HG03378 (cell line): ENCODE data around the gene TRERF1.

Experiments
- ATAC-seq: cut with Tn5 transposase; IDR thresholded peaks from one replicate; pipeline ENCODE4 v1.9.1; 2021; ENCODE audit warnings: mild to moderate bottlenecking, moderate library complexity; ENCODE audit not compliant: unreplicated experiment

The TRERF1 gene

DNA sequence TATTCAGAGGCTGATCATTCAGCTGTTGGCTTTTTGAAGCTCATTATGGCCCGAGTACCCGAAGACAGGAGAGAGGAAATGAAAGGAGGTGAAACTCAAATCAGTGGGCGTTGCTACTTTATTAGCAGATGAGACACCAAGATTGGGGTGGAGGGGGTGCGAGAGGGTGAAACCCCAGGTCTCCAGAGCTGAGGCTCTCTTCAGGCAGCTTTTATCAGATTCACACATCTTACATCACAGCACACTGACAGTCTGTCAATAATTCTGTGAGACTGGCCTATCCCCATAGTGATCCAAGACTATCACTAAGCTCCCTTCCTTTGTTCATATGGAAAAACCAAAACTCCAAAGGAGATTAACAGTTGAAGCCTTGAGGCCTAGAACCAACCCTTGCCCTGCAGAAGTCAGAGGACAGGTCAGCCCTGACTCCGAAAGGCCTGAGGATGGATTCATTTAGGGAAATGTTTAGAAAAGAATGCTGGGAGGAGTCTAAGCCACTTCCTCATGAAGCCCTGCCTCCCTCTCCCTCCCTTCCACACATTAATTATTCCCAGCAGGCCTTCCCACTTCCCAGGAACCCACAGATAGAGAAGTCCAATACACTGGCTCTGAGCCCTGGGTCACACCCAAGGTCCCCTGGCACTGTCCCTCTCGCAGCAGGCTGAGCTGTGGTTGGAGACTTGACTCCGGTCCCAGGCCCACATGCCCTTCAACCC is 23.2 kb downstream of the TRERF1 start:
- peak; percentile 50 for ATAC-seq

DNA sequence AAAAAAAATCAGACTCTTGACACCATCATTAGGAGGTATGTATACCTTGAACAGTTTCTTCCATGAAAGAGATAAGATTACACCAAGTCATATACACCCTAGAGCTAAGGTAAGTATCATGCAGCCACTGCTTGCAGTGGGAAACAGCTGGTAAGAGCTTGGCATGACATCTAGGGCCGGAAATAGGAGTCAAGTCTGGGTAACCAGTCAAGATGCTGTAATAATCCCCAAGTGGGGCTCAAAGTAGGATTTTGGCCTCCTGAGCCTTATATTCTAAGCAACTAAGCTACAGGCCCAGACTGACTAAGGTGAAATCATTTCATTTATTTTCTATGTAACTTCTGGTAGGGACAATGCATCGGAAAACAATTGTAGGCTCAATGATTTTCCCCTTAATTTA is 23.9 kb downstream of the TRERF1 start:
- no peak for ATAC-seq

DNA sequence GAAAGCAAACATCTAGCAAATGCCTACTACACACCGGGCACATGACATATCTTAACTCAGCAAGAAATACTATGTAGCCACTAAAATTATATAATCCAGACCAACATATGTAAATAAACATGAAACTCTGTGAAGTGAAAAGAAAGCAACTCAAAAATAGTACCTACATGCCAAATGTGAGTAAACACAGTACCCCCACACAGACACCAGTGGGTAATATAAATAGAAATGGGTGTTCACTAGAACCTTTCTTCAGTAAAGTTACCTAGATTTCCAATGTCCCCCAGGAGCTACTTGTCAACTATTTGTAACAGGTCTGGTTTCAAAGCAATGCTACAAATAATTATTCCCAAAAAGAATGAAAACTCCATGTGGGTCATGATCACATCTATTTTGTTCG is 25.5 kb downstream of the TRERF1 start:
- ATAC-seq: no peak

DNA sequence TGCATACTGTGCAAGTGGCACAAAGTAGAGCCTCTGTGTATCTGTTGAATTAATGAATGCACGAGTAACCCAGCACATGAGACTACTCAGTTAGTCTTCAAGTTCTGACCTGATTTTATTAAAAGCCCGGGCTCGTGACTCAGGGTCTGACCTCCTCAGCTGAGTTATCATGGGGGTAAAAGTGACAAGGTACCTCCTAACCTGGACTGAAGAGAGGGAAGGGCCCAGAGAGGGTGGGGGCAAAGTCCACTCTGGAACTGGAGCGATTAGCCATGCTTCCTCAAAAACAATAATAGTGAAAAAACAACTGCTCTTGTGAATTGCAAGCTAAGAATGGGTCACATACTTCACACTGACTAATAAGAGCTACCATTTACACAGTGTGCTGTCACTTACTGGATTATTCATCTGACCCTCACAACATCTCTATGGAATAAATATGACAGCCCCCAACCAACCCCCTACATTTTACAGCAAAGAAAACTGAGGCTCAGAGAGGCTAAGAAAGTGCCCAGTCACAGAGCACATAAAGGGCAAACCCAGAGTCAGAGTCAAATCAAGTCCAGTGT is 26.7 kb downstream of the TRERF1 start:
- ATAC-seq: no peak

DNA sequence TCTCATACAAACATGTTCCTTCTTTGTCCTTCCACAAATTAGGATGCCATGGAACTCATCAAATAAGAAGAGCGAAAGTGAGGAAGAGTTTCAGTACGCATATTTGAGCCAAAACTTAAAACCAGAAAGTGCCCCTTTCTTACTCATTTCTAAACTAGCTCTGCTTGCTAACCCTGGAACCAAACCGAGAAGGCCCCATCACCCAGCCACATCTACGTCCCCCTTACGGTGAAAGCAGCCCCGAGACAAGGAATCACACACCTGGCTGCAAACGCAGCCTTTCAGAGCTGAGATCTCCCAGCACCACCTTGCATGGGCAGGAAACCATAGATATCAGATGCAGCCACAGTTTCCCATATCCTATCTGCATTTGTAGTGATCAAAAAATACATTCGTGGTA is 28.5 kb downstream of the TRERF1 start:
- no peak for ATAC-seq

DNA sequence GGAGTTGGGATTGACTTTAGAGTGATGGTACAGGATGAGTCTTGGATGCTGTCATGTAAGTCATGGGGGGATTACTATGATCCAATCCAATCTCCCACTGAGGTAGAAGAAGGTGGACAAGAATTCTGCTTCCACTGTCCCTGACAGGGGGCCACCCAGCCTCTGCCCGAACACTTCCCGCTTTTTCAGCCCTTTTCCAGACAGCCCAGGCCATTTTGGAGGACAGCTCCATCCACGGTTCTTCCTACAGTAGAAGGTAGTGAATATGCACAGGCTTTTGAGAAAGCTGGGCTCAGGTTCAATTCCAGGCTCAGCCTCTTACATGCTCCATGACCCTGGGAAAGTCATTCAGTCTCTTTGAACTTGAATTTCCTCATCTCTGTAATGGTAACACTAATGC is 31.0 kb downstream of the TRERF1 start:
- ATAC-seq: no peak

DNA sequence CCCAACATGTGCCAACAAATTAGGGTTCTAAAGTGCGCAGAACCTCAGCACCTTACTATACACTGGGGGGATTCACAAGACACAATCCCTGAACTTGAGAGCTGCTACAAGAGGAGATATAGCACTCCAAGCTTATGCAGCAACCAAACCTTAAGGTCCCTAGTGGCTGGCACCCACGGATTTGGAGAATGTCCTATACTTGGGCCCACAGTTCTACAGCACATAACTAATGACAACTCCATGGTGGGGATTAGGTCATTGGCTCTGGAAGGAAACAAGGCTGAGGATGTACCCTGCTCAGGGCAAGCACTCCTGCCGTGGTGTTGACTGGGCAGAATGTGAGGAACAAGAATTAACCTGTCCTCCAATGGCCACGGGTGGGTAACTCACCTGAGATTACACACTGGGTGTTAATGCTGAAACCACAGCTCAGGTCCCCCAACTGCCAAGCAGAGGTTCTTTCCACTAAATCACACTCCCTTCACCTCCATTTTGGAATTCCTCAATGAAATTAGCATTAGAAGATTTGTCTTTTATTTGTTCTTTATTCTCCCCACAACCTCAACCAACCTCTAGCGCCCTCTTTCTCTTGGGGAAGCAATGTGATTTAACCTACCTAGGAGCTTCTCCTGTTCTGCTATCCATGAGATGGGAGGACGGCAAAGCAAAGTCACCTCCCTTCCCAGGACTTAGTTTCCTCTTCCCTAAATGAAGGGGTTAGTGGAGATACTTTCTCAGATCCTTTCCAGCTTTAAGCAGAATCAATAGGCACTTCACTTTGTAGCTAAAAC is 32.0 kb downstream of the TRERF1 start:
- no peak for ATAC-seq

DNA sequence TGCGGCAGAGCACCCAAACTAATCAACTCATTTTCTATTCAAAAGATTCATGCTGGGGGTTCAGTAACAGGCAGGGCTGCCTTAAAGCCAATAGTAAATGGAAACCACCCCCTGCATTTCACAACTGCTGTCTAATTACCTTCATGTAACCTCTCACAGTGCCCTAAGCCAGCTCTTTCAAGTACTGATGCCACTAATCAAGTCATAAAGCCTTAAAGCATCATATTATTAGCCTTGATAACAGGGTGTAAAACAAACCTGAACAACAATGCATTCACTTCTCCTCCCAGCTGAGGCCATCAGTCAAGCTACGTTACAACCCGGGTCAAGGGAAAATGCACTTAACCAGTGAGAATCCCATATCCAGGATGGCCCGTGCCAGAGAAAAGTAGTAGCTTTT is 33.0 kb downstream of the TRERF1 start:
- ATAC-seq: no peak

DNA sequence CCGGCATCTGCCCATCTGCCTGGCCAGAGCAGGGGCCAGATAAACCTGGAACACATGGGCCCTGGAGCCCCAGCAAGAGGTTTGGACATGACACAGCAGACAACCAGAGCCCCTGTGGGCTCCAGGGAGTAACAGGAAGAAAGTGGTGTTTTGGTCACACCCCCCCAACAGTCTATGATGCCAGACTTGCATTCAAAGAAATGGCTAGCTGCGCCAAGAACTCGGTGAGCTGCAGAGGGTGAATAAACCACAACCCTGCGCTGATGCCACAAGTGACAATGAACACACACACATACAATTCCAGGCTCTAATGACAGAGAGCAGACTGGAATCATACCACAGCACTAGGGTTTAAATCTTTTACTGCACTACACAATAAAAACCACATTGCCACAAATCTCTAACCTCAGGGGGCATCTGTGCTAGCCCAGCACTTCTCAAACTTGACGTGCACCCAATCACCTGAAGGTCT is 34.0 kb downstream of the TRERF1 start:
- no peak for ATAC-seq

DNA sequence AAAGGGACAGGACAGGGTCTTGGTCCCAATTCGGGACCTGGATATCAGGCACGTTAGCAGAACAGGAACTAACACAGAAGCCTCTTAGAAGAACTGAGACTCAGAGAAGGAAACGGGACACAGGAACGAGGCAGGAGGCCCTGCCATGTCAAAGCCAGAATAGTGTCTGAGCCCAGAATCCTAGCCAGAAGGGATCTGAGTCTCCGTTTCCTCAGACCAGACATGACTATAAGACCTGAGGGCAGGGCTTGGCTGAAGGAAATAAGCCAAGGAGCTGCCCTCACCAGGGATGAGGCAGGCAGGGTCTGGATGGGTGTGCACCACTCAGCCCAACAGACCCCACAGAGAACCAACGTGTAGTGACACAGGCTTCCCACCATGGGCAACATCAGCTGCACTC is 40.3 kb downstream of the TRERF1 start:
- no peak for ATAC-seq

DNA sequence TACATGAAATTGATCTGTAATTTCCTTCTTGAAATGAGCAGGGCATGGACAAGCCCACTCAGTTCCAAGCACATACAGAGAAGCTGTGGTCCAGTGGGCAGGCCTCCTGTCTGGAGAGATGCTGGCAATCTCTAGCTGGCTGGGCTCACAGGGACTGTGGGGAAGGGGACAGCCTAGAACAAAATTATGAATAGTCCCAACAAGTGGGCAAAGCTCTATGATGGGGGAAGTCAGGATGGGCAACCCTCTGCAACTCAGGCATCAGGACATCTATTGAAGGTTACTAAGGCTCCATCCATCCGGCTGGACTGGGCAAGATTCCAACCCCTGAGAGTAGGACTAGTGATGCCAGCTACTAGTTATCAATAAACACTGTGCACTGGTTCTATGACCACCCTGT is 40.9 kb downstream of the TRERF1 start:
- ATAC-seq: no peak

DNA sequence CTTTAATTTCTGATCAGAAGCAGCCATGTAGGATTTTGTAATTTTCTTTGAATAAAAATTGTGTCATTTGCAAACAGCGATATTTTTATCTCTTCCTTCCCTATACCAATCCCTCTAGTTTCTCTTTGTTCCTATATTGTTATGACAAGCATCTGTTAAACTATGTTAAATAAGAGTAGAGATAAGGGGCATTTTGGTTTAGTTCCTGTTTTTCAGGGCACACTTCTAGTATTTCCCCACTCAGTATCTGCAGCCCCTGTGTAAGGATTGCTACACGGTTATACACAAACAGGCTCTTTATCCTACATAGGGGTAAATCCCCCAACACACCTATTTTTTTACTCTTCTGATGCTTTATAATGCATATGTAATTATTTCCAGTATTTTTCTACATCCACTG is 42.1 kb downstream of the TRERF1 start:
- ATAC-seq: no peak

DNA sequence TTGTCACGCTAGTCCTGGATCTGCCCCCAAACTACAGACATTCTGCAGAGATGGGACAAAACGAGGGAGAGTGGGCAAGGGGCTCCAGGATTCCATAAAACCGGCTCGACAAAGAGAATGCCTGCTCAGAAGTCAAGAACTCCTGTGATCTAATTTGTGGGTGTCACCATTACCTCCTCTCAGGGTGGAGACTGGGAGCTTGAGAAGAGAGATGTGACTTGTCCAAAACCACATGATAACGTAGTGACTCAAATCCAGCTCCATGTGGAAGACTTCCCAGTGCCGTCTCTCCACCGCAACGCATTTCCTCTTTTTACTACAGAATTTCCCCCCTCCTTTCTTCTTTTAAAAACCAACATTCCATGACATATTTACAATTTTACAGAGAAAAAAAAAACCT is 44.3 kb downstream of the TRERF1 start:
- no peak for ATAC-seq

DNA sequence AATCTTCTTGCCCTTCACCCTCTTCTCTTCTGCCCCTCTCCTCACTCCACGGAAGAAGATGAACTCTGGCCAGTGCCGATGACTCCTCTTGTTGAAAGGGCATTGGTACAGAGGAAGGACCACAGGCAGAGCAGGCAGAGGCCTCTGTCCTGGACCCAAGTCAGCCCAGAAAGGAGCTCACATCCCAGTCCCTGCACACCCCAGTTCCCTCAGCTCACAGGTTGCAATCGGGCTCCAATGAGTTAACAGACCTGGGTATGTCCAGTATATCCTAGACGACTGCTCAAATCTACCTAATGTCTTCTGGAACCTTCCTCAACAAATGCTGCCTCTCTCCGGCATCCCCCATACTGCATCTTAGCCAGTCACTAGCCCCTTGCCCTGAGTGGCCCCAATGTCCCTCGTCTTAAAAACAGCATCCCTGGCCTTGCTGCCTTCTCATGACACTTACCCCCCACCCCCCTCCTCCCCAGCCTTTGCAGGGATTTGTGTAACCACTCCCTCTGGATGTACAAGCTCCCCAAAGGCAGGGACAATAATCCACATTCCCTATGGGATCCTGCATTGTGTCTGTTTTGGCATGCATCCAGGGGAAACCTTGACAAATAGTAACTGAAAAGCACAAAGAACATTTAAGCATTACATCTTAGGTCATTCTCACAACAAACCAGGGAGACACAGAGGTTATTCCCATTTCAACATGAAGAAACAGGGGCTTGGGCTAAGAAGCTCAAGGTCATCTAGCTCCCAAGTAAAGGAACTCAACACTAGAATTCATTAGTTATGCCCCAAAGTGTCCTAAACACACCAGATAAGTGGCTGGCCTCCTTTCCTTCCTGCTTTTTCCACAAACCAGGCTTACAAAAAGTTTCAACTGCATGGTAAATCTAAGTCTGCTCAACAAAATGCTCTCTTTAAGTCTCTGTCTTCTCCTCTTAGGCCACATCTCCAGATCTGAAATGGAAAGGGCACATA is 45.1 kb downstream of the TRERF1 start:
- ATAC-seq: no peak

DNA sequence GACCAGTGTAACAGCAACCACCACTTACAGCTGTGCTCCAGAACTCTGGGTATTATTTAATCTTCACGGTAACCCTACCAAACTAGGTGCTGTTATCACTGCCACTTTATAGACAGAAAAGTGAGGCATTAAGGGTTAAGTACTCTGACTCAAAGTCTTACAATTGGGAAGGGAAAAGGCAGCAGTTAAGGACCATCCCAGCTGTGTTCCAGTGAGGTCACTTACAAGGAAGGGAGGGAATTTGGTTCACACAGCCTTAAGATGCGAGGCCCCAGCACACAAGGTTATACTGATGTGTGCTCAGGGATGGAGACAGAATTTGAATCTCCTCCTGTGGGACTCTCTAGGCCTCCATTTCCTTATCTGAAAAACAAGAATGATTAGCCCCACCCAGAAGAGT is 46.7 kb downstream of the TRERF1 start:
- no peak for ATAC-seq

DNA sequence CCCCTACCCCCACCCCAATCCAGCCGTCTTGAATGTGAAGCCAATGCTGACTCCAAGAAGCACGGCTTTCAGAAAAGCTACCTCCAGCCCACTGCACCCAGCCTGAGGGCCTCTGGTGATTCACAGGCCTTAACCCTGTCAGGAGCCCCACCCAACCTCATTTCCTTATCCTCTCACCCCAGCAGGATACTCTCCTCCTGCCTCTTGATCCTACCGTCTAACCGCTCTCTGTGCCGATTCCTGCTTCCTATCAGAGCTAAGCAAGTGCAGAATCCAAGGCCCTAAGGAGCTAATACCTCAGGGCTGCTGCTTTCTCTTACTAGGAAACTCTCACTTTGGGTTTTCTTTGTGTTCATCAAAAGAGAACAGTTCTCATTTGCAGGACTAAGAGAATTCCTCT is 47.2 kb downstream of the TRERF1 start:
- ATAC-seq: no peak

DNA sequence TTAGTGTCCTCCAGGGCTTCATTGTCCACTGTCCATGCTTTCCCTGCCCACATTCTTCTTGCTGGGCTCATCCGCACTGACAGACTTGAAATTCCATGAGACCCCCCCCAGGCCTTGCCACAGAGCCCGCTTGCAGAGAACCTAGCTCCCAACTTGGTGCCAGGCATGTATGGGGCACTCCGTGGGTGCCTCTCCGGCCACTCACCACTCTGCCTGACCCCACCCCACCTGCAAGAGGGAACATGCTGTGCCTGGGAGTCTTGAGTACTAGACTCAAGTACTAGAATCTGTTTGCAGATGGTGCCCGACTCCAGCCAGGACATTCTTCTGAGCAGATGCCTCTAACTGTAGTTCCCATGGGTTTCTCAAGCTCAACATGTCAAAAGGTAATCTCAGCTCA is 47.9 kb downstream of the TRERF1 start:
- ATAC-seq: no peak

DNA sequence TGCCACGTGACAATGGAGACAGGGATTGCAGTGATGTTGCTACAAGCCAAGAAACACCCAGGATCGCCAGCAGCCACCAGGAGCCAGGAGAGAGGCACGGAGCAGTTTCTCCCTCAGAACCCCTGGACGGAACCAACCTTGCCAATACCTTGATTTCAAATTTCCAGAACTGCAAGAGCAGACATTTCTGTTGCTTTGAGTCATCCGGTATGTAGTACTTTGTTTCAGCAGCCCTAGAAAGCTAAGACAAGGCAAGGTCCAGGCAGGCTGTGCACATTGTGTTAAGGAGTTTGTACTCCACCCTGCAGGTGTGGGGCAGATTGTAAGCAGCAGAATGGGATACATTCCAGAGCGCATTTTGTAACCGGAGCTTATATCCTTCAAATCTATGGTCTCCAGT is 48.3 kb downstream of the TRERF1 start:
- ATAC-seq: no peak

DNA sequence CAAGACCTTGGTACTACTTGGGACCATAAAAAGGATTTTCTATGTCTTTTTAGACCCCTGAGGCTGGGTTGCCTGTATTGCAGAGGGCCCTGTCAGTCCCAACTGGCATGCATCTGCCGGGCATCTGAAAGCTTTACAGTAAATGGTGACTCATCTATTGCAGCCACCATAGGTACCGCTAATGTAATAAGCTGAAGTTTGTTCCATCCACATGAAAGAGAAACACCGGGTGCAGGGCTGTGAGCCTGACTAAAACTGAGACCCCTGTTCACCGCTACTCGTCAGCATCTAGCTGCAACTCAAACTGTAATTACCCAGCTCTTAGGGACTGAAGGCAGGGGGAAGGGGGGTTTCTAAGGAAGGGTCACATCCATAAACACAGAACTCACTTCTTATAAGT is 49.5 kb downstream of the TRERF1 start:
- ATAC-seq: peak; percentile 78

DNA sequence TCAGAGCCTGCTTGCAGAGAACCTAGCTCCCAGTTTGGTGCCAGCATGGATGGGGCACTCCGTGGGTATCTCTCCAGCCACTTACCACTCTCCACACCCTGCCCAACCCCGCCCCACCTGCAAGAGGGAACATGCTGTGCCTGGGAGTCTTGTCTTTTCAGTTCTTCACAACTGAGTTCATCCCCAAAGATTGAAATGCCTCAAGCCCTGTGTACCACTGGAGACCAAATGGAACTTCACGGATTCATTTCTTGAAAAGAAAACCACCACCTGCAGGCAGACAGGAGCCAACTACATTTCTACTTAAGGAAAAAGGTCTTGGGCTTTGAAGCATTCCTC is 50.1 kb downstream of the TRERF1 start:
- ATAC-seq: no peak
